Stimulated activated CD8-positive, alpha-beta memory T cell treated with anti-CD3 and anti-CD28 coated beads, Interleukin-7, amount 100 ng/mL, for 4 hours (primary cell): ENCODE data around the gene SEC14L1.
"Not testable (repeated sequence)": the region's sequence is repeated elsewhere in the genome, so short reads cannot be mapped to it uniquely, and the experiment has no call there.

ENCODE experiments used
- DNase-seq, 2 donors: peaks; one replicate each; pipeline ENCODE4 v3.0.0-alpha.2; 2020; ENCODE audit warnings: low read depth in 2 of 2

SEC14L1 gene

DNA sequence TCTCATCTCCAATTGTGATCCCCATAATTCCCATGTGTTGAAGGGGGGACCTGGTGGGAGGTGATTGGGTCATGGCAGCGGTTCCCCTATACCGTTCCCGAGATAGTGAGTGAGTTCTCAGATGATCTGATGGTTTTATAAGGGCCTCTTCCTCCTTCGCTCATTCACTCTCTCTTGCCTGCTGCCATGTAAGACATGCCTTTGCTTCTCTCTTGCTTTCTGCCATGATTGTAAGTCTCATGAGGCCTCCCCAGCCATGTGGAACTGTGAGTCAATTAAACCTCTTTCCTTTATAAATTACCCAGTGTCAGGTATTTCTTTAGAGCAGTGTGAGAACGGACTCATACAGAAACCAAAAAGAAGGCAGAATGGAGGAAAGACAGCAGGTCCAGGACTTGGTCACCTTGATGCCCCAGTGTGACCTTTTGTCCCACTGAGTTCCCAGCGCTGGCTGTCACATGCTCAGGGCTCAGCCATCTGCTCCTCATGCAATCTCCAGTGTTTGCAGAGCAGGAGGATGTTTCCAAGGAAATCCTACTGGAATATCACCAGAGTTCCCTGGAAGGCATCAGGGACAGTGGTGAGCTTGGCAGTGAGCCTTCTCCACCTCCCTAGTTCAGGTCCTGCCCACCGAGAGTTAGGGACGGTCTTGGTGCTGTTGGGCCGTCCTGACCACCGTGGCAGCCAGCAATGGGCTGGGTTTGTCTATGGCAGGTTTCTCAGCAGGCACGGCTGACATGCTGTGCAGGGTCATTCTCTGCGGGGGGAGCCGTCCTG is 96.7 kb downstream of the SEC14L1 start:
- DNase-seq: no peak

DNA sequence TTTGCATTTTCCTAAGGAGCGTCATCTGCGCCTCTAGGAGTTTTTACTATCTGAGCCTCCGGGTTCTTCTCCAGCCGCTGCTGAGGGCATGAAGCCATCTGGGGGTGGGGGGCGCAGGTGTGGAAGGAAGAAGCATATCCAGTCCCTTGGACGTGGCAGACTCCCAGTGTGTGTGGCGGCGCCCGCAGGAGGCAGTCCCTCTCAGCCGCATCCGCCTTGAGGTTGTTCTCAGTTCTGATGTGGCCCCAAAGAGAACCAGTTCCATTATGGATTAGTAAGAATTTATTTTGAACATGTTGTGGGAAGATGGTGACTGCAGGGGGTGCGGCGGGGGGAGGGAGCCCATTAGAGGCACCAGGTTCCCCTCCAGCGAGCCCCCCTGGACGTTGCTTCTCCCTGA is 100.2 kb downstream of the SEC14L1 start:
- DNase-seq: no peak

DNA sequence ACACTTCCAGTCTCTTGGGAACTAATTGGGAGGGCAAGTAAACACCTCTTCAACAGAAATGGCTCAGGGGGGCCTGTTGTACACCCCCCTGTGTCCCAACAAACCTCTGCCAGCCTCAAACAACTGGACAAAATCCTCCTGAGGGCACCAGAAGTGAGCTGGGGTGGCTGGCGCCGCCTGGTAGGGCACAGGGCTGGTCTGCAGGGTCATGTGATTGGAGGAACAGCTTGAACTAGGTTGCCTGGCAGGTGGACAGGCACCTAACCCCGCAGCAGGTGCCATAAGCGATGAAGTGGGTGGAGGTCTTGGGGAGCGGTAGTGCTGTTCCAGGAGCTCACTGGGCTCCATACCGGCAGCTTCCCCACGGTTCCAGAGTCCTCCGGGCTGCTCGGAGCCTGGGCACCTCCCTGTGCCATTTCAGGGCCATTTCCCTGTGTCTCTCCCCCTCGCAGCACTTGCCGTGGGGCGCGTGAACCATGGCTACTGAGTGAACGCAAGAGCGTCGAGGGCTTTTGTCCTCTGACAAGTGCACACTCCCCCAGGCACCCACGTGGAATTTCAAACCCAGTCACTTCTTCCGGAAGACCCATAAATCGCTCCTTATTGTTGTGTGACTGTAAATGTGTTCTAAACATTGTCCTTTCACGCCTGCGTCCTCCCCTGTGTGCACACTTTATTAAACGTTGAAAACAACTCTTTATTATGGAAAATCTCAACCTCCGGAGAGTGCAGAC is 101.5 kb downstream of the SEC14L1 start:
- DNase-seq: no peak

DNA sequence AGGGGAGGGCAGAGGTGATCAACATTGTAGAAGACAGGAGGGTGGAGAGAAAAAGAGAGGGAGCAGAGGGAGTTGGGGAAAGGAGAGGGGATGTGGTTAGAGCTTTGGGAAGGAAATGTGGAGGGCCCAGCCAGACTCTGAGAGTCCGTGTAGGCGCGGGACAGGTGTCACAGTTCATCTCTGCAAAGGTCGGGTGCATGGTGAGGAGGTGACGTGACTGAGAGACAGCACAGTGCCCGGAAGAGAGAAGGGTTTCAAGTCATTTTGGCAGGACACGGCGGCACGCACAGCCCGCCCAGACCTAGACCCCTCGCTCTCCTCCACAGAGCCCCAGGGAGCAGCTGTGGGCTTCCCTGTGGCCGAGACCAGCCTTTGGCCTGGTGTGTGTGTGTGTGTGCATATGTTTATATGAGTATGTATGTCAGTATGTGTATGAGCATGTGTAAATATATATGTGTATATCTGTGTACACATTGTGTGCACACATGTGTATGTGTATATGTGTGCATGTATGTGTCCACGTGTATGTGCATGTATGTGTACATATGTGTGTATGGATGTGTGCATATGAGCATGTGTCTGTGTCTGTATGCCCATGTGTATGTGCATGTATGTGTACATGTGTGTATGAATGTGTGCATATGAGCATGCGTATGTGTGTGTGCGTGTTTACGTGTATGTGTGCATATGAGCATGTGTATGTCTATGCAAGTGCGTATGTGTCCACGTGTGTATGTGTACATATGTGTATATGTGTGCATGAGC is 104.6 kb downstream of the SEC14L1 start:
- no peak for DNase-seq

DNA sequence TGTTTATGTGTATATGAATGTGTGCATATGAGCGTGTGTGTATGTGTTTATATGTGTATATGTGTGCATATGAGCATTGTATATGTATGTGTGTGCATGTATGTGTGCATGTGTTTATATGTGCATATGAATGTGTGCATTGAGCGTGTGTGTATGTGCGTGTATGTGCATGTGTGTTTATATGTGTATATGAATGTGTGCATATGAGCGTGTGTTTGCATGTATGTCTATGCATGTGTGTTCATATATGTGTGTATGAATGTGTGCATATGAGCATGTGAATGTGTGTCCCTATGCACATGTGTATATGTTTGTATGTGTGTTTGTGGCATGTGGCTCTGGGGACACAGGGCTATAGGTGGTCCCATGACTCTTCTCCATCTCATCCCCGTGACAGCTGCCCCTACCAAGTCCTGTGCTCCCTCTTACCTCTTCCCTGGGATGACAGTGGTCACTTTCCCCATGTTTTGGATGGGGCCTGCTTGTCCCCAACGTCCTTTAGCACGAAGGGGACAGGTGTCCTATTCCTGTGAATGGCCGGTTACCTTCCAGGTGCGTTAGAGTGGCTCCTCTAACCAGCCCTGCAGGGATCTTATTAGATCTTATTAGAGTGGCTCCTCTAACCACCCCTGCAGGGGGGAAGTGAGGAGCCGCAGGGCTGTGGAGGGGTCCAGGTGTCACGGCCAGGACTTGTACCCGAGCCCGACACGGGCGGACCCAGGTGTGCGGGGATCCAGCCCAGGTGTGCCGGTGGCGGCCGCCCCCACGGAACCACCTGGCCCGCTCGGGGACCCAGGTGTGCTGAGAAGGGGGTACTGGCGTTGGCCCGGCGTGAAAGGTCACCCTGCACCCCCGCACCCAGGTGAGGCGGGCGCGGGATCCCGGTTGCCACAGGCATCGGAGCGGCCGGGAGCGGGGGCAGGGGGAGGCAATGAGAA is 105.6 kb downstream of the SEC14L1 start:
- no peak for DNase-seq

DNA sequence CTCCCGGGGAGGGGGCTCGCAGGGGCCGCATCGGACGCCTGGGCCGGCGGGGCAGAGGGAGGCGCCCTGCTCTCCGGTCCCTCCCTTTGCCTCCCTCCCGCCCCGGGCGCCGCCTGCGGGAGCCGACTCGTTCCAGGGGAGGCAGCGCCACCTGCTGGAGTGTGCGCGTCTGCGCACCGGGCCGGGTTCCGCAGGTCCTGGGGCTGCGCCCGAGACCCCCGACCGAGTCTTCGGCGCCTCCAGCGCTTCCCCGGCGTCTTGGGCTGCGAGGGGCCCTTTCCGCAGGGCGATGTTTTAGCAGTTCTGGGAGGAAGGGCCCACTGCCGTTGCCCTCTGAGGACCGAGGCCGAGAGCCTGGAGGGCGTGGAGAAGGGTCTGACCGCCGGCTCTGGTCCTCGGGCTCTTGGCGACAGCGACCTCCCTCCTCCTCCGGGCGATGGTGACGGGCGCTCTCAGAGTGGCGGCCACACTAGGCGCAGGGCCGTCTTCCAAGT is 106.3 kb downstream of the SEC14L1 start:
- DNase-seq: peak; percentile 54 to 74

DNA sequence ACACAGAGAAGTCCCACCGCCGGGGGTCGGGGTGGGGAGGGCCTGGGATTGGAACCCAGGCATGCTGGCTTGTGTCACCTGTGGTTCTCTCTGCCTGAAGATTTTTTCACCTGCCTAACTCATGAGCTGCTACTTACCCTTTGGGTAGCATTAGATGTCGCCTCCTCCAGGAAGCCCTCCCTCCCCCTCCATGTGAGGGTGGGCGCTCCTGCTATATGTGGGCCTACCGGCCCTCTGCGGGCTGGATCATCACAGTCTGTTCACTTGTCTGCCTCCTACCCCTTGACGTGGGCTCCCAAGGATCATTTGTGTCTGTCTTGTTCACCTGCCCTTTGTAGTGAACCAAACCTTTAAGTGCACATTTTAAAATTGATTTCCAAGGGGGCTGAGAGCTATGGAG is 106.8 kb downstream of the SEC14L1 start:
- DNase-seq: no peak

DNA sequence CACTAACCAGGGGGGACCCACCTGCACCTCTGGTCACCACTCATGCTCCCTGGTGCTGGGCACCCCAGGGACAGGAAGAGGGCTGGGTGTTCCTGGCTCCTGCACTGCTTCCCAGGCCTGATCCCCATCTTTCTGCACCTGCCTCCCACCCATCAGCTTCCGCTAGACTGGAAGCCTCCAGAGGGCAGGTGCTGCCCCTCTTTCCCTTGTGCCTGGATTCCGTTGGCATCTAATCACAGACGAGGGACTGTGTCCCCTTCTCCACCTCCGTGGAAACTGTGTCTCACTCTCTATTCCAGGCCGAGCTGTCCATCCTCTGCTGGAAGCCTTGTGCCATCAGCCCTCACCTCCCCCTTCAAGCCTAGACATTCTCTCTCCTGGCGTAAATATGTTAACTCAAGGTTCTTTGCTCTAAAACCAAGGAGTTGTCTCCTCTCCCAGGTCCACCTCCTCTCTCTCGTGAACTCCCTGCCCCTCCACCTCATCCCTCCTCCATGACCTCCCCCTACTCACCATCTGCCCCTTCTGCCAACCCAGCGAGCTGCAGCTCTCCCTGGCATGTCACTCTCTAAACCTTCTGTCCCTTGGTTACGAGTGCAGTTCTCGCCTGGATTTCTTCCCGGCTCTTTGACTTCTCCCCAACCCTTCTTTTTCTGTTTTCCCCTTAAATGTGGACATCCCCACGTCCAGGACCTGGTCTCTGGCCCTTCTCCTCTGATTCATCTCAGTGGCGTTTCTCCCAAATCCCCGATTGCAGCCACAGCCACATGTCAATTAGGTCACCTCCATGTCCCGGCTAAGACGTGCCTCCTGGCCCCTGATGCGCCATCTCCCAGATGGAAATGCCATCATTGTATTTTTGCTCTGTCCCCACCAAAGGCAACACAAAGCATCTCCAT is 107.7 kb downstream of the SEC14L1 start:
- DNase-seq: no peak

DNA sequence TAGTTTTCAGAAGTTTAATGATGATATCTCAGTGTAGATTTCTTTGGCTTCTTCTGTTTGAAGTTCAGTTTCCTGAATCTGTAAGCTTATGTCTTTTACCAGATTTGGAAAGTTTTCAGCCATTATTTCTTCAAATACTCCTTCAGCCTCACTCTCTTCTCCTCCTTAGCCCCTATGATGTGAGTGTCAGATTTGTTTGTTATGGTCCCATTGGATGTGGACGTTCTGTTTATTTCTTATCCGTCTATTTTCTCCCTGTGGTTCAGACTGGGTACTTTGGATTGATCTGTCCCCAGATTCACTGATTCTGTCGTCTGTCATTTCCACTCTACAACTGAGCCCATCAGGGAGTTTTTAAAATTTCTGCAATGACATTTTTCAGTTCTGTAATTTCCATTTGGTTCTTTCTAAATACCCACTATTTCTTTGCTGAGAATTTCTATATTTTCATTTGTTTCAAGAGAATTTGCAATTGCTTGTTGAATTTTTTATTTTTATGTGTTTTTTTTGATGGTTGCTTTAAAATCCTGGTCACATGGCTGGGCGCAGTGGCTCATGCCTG is 110.9 kb downstream of the SEC14L1 start:
- no peak for DNase-seq

DNA sequence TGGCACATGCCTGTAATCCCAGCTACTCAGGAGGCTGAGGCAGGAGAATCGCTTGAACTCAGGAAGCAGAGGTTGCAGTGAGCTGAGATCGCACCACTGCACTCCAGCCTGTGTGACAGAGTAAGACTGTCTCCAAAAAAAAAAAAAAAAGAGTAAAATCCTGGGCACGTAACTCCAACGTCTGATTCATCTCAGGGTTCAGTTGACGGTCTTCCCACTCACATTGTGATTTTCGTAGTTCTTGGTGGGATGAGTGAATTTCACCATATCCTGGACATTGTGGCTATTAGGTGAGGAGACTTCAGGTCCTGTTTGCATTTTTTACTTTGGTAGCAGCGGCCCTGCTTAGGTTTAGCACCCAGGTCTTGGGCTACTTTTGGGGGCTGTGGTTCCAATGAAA is 111.5 kb downstream of the SEC14L1 start:
- not testable (repeated sequence) for DNase-seq

DNA sequence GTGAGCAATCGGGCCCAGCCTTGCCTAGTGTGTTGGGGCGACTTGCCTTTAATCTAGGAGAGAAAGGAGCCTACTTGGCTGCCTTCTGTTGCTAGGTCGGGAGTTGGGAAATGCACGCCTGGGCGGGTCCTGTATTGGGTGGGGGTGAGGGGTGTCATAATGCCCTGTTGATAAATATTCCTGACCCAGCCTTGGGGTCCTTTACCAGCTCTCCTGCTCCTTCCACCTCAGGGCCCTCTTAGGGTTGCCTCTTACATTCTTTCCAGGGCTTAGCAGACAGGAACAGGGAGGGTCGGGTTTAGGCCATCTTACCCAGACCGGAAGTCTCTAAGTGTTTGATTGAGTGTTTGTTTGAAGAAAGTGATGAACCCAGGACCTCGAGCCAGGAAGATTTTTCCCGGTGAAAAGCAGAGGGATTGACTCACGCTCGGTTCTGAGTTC is 112.9 kb downstream of the SEC14L1 start:
- DNase-seq: no peak

DNA sequence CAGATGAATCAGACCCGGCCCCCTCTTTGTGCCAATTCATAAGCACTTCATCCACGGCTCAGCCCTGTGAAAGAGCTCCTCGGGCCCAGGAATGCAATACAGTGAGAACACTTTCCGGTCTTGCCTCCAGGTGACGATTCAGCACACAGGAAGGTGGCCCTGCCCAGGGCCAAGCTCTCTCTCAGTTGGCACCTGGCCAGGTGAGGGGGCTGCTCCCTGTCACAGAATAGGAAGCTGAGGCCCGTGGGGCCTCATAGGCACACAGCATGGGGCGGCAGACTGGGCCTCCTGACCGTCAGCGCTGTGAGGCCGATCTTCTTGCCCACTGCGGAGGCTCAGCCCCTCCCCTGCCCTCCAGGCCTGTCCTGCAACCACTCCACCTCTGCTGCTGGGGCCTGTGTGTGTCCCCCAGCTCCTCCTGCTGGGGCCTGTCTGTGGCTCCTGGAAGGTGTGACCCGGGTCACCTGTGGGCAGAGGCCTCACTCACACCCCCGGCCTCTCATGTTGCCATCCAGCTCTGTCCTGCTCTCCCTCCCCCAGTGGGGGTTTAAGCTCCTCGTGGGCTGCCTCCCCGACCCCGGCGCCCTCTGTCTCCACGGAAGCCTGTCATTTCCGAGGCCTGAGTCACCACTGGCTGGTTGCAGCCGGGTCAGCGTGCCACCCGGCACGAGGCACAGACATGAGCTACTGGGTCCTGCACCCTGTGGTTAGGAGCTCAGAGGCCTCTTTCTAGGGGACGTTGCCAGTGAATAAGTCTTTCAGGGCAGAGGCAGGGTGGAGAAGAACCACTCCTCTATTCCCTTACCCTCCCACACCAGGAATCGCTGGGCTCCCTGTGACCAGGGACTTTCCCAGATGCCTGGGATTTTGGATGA is 114.4 kb downstream of the SEC14L1 start:
- DNase-seq: no peak

DNA sequence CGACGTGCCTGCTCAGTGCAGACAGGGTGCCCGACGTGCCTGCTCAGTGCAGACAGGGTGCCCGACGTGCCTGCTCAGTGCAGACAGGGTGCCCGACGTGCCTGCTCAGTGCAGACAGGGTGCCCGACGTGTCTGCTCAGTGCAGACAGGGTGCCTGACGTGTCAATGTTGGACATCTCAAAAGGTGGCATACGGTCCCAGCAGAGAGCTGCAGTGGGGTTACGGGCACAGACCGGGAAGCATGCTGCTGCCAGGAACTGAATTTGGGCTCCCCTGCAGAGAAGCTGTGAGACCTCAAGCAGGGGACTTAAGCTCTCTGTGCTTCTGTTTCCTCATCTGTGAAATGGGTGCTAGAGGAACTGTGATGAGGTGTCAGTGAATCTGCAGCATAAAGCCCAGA is 115.2 kb downstream of the SEC14L1 start:
- not testable (repeated sequence) for DNase-seq

DNA sequence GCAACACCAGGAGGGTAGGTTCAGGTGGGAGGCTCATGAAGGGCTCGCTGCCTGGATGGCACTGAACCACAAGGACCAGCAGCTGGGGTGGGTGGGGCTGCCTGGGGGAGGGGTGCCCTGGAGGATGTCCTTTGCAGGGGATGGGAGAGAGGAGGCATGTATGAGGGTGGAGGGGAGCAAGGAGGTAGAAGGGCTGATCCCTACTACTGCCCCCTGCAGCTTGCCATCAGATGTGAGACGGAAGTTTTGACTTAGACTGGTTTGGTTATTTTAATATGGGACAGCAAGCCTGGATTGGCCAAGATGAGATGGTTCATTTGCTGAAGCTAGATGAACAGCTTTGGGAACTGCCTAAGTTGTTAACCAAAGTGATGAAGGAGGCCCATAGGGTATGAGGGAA is 115.9 kb downstream of the SEC14L1 start:
- no peak for DNase-seq

DNA sequence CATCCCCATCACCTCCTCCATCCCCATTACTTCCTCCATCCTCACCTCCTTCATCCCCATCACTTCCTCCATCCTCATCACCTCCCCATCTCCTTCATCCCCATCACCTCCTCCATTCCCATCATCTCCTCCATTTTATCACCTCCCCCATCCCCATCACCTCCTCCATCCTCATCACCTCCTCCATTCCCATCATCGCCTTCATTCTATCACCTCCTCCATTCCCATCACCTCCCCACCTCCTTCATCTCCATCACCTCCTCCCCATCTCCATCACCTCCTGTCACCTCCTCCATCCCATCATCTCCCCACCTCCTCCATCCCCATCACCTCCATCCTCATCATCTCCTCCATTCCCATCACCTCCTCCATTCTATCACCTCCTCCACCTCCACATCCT is 116.4 kb downstream of the SEC14L1 start:
- DNase-seq: no peak

DNA sequence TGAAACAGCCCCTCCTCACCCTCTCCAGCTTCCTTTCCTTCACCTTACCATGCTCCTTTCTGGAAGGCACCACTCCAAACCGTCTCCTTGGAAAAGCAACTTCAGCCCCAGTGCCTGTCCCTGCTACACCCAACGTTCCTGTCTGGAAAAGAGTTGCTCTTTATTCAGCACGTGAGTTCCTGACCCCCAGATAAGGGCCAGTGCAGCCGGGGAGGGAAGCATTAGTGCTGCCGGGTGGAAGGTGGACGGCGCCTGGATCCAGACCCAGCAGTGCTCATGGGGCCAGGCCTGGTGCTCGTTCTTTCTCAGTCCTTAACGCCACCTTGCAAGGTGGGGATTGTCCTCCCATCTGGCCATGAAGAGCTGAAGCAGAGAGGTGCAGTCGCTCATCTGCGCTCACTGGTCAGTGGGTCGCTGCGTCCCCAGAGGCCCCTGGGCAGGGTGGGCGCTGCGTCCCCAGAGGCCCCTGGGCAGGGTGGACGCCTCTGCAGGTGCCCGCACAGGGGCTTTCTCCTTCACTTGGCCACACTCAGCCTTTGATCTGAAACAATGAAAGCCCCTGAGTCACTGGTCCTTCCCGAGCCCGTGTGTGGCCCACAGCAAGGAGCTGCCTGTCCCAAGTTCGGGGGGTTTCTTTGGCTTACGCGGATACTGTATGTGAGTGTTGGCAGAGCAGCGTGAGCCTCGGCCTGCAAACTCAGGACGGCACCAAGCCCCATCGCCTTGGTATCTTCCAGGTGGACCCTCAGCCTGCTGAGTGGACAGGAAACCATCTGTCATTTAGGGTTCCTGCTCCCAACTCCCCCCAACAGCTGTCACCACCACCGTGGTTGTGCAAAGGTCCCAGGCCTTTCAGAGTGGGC is 117.1 kb downstream of the SEC14L1 start:
- no peak for DNase-seq

DNA sequence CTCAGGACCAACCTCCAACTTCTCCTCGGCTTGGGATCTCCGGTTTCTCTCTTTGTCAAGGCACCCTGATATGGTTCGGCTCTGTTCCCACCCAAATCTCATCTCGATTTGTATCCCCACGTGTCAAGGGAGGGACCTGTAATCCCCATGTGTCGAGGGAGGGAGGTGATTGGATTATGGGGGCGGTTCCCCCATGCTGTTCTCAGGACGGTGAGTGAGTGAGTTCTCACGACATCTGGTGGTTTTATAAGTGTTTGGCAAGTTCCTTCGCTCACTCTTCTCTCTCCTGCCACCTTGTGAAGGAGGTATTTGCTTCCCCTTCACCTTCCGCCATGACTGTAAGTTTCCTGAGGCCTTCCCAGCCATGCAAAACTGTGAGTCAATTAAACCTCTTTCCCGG is 117.9 kb downstream of the SEC14L1 start:
- no peak for DNase-seq
